SKM-1 (cell line): ENCODE measurements around the gene TRPM3.

Experiments
- DNase-seq: peaks from one replicate; lab custom pipeline; 2025; ENCODE audit not compliant: unreplicated experiment; lab: John Stamatoyannopoulos, UW

Gene TRPM3

DNA sequence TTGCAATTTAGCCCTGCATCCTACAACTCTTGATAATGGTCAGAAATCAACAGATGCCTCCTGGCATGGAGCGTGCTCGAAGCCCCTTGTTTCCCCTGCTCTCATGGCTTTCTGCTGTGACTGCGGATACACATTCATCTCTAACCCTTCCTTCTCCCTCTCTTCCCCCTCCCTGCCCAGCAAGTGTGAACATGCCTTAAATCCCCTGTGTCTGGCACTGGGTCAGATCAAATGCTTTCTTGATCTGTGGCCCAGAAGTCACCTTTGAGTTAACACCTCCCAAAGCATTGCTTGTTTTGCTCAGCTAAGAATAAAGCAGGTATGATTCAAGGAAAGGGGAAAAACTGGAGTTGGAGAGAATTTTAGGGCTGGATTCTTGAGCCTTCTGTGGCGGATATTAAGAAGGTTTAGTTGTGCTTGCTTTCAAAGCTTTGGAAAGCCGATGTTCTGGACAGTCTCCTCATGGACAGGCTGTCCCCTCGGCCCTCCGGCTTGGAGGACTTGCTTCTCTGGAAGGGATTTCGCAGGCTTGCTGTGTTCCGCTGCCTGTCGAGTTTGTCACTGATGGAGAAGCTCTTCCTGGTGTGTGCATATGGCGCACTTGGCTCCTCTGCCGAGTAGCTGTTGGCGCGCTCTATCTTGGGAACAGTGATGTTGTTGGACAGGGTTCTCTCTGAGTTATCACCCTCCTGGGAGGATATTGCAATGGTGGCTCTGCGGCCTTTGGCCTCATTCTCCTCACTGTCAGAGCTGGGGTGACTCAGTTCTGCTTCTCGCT, 585.7 kb downstream of the TRPM3 start:
- no peak for DNase-seq

- DNase-seq = no peak
Measured at GRCh38 chr9:70534471-70534870, 587.0 kb downstream of the TRPM3 start.

DNA sequence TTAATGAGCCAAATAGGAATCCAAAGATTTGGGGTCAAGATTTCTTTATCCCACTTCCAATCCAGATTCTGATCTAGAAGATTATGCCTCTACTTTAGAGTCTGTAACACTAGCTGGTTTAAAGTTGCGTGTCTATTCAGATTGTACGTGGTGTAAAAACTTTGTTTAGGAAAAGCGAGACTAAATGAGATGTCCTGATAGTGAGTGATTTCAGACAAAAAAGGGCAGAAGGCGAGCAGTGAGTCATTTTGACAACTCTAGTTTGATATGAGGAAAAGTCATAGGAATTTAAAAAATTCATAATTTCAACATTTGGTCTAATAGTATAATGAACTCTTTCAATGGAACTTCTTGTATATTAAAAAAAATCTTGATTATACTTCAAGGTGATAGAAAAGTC, 587.4 kb downstream of the TRPM3 start:
- DNase-seq = no peak

- DNase-seq = no peak
Measured at GRCh38 chr9:70533492-70533891, 587.9 kb downstream of the TRPM3 start.

GRCh38 chr9:70532716-70533115, 588.7 kb downstream of the TRPM3 start:
- no peak for DNase-seq

DNA sequence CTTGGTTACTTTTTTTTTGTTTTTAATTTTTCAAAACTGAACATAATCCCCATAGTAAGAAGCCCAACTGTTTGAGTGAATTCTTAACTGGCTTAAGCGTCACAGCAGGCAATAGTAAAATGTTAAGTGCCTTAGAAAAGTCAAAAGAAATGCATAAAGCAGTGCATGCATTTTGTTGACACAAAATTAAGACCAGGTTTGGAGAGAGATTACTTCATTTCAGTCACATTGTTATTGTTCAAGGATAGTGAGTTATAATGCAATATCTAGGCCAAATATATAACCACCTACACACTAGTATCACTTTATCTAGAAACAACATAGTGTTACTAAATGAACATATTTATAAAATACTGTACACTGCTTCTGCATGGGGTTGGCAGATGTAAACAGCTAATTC, 590.1 kb downstream of the TRPM3 start:
- no peak for DNase-seq

DNA sequence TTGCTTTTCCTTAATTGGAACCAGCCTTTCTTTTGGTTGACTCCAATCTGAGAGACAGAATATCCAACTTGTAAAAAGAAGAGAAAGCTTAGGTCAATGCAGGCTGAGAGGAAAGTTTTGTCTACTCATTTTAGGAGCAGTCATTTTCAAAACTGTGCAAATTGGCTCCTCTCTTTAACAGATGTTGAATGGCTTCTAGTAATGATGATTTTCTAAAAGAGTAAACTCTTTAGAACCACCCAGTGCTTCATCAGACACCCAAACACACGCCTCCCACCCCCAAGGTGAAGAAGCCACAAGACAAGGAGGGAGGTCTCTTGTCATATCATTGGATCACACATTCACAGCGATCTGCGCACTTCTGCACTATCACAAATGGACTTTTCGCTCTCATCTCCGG, 590.7 kb downstream of the TRPM3 start:
- no peak for DNase-seq

- no peak for DNase-seq
Measured at GRCh38 chr9:70529833-70530232, 591.6 kb downstream of the TRPM3 start.

DNA sequence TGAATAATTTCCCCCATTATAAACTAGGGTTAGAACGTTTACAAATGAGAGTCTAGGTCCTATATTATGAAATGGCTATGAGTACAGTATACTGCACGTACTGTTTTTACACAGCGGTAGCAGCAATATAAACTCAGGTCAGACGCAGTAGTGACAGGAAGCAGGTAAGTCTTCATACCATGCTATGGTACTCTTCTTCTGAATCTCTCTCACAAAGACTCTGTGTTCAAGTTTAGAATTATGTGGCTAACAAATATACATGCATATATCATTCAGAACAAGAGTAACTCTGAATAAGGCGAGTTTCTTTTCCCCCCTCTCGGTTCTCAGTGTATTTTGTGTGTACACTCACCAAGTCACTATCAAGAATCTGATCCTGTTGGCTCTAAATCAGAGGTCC, 592.0 kb downstream of the TRPM3 start:
- DNase-seq = no peak

GRCh38 chr9:70526902-70527301, 594.5 kb downstream of the TRPM3 start:
- no peak for DNase-seq

DNA sequence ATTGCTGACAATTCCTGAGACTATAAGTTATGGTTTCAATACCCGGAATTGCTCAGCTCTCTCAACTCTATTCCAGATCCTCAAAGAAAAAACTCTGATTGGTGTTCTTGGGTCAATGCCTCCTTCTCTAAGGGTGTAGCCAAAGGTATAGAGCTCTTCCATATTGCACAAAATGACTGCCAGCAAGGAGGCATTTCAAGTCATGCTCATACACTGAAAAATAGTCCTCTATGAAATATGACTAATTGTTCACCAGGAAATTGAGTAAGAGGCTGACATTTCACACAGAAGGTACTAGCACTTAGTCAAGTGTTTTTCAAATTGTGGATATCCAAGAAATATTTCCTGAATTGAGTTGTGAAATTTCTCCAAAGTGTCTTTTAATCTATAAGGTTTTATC, 595.9 kb downstream of the TRPM3 start:
- no peak for DNase-seq

GRCh38 chr9:70519912-70520724, 601.3 kb downstream of the TRPM3 start:
- DNase-seq = no peak

DNA sequence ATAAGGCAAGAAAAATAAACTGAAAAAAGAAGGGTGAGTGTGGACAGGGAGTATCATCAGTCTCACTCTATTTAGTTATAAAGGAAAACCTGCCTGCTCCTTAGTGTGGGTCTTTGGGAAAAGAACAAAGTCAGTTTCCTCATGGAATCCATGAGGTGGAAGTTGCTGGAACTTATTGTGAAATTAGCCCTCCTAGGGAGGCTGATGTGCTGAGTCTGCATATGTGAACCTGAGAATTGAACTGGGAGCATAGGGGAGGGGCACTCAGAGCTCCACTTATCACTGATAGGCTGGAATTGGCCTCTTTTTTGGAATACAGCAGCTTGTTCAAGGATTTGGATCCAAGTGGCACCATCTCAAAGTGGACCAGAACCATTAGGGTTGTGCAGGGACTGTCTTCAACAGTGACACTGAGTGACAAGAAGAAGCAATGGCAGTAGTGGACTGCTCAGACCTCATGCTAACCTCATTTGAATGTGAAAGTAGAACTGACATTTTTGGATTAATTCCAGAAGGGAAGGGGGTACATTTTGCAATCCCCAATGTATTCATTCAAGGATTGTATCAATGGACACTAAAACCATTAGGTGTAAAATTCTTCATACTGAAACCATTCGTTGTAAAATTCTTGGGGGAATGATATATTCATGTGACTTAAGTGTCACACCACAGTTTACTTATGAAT, 603.4 kb downstream of the TRPM3 start:
- no peak for DNase-seq

DNA sequence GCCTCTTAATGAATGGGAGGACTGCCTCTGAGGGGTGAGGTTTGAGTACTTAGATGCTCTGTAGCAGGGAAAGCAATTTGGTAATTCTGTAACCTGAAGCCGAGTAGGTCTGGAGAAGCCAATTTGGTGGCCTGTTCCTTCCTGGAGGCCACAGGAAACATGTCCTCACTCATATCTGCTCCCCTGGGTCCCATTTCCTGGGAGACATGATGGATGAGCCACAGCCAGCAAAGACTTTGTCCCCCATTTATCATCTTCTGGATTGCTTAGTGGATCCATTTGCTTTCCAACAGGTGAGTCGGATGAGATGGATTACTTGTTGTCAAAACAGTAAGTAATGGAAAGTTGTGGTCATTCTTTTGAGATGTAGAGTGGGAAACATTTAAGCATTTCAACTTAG, 607.1 kb downstream of the TRPM3 start:
- no peak for DNase-seq

DNA sequence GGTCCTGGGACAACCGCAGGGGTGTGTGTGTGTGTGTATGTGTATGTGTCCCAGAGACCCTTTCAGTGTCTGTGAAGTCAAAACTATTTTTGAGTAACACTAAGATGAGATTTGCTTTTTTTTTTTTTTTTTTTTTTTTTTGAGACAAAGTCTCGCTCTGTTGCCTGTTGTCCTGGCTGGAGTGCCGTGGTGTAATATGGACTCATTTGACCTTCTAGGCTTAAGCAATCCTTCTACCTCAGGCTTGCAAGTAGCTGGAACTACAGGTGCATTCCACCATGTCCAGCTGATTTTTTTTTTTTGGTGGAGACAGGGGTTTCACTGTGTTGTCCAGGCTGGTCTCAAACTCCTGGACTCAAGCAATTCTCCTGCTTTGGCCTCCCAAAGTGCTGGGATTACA, 609.6 kb downstream of the TRPM3 start:
- DNase-seq = no peak

DNA sequence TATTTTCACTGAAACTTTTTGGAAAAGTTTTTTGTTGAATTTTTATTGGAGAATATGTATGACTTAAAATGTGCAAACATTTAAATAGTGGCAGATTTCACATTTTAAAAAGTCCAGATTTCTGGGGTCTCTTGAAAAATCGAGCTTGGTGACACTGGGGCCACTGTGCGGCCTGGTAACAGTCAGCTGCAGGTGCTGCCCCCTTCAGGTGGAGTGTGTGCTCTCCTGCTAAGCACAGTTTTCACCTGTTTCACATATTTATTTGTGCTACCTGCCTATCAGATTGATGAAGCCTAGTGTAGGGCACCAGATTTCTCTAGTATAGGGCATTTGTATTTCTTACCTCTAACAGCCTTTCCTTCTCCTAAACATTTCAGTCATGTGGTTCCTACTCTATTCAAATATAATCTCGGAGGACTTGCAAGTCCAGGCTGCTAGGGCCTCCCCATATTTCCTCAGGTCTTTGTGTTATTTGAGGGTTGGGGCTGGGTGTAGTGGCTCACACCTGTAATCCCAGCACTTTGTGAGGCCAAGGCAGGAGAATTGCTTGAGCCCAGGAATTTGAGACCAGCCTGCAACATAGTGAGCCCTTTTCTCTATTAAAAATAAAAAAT, 611.2 kb downstream of the TRPM3 start:
- no peak for DNase-seq

GRCh38 chr9:70506159-70506558, 615.3 kb downstream of the TRPM3 start:
- no peak for DNase-seq

- no peak for DNase-seq
Measured at GRCh38 chr9:70504834-70505233, 616.6 kb downstream of the TRPM3 start.

- DNase-seq = no peak
Measured at GRCh38 chr9:70502690-70503089, 618.7 kb downstream of the TRPM3 start.

- DNase-seq = no peak
Measured at GRCh38 chr9:70500793-70501192, 620.6 kb downstream of the TRPM3 start.

DNA sequence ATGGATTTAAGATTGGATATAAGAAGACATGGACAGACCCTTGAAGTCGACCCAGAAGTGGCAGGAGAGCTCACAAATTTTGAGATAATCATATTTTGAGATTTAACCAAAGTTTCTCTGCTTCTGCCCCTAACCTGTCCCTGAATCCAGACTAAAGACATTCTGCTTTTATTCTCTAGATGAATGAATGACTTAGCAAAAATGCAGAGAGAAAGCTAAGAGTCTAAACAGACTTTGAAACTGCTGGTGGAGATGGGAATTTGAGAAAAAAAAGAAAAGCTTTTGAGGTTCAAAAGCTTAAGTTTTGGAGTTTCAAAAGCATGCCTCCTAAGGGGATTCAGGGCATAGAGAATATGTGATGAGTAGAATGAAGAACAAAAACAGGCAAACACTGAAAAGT, 621.8 kb downstream of the TRPM3 start:
- DNase-seq = no peak
